ES-I3 (cell line): Measurements from ENCODE around the gene CDIP1.

Experiments used
- H3K36me3 ChIP-seq: 2 replicates; pipeline ENCODE4 v1.6.1; 2013; ENCODE audit warnings: mild to moderate bottlenecking, low read length, control low read depth, moderate library complexity; ENCODE audit not compliant: insufficient read depth
- H3K4me1 ChIP-seq: 2 replicates; pipeline ENCODE4 v1.6.1; 2013; ENCODE audit warnings: mild to moderate bottlenecking, control low read depth, low read length; ENCODE audit not compliant: insufficient read depth
- H3K9ac ChIP-seq: 2 replicates; pipeline ENCODE4 v1.6.1; 2013; ENCODE audit warnings: low read depth, mild to moderate bottlenecking, low read length, moderate library complexity
- H3K9me3 ChIP-seq: 2 replicates; pipeline ENCODE4 v1.6.1; 2013; ENCODE audit warnings: mild to moderate bottlenecking, low read length, moderate library complexity; ENCODE audit not compliant: control insufficient read depth, insufficient read depth

Gene CDIP1

GRCh38 chr16:4474192-4474961 is 64.2 kb downstream of the CDIP1 start, which contains the start of gene NMRAL1:
Gene NMRAL1 (minus strand): TSS chr16:4474625. CDS start chr16:4474132, 493 bp downstream.
- peak within 1 kb of the TSS; percentile 77 for H3K9ac ChIP-seq
- no peaks in the 10 kb centered on the region; the same call in 1 of the 2 replicates for H3K9me3 ChIP-seq
- no peaks in the 10 kb centered on the region for H3K36me3 ChIP-seq
- peaks cover 10% of the 10 kb centered on the region for H3K4me1 ChIP-seq

- H3K9ac ChIP-seq: no peak overlapping the region
- no peaks in the 10 kb centered on the region; the same call in 1 of the 2 replicates for H3K9me3 ChIP-seq
- peaks cover 12% of the 10 kb centered on the region; the same call in 1 of the 2 replicates for H3K36me3 ChIP-seq
- H3K4me1 ChIP-seq: peaks cover 5% of the 10 kb centered on the region
These were observed 65.7 kb downstream of the CDIP1 start for GRCh38 chr16:4472880-4473279.

GRCh38 chr16:4471869-4472268 is 66.7 kb downstream of the CDIP1 start:
- Histone ChIP-seq H3K36me3 (peaks cover 12% of the 10 kb centered on the region), H3K4me1 (0 out of 2 replicates have a peak, but pooled peaks cover 2% of the 10 kb centered on the region), H3K9me3 (no peaks in the 10 kb centered on the region; the same call in 1 of the 2 replicates), H3K9ac (no peak overlapping the region)

- H3K4me1 ChIP-seq: no peaks in the 10 kb centered on the region
- no peaks in the 10 kb centered on the region for H3K9me3 ChIP-seq
- H3K36me3 ChIP-seq: peaks cover 24% of the 10 kb centered on the region
- H3K9ac ChIP-seq: no peak overlapping the region
These were observed 69.6 kb downstream of the CDIP1 start for GRCh38 chr16:4468972-4469371.

- no peaks in the 10 kb centered on the region for H3K4me1 ChIP-seq
- no peak overlapping the region for H3K9ac ChIP-seq
- H3K9me3 ChIP-seq: no peaks in the 10 kb centered on the region
- peaks cover 26% of the 10 kb centered on the region for H3K36me3 ChIP-seq
These were observed 70.7 kb downstream of the CDIP1 start for GRCh38 chr16:4467916-4468315.

- Histone ChIP-seq H3K36me3 (peaks cover 26% of the 10 kb centered on the region), H3K4me1 (peaks cover under 1% of the 10 kb centered on the region), H3K9ac (no peak overlapping the region), H3K9me3 (no peaks in the 10 kb centered on the region)
These were observed 72.4 kb downstream of the CDIP1 start for GRCh38 chr16:4465977-4466779.

GRCh38 chr16:4463522-4464163 is 74.9 kb downstream of the CDIP1 start:
- peaks cover 6% of the 10 kb centered on the region for H3K4me1 ChIP-seq
- peaks cover 19% of the 10 kb centered on the region for H3K36me3 ChIP-seq
- no peaks in the 10 kb centered on the region for H3K9me3 ChIP-seq
- H3K9ac ChIP-seq: no peak overlapping the region

- Histone ChIP-seq H3K9ac (no peak overlapping the region), H3K36me3 (peaks cover 15% of the 10 kb centered on the region), H3K9me3 (no peaks in the 10 kb centered on the region), H3K4me1 (peaks cover 6% of the 10 kb centered on the region)
These were observed 77.1 kb downstream of the CDIP1 start for GRCh38 chr16:4461250-4462085.

GRCh38 chr16:4460936-4461249 is 77.7 kb downstream of the CDIP1 start:
- peaks cover 6% of the 10 kb centered on the region for H3K4me1 ChIP-seq
- peaks cover 13% of the 10 kb centered on the region for H3K36me3 ChIP-seq
- H3K9me3 ChIP-seq: no peaks in the 10 kb centered on the region
- H3K9ac ChIP-seq: no peak overlapping the region
